T-cell (primary cell): ENCODE data around the gene LCN6. TPM values are rescaled to one million over a fixed set of nuclear protein-coding genes. Genes with fewer than 3 reads are reported as not detected.

Experiments used
- ATAC-seq, 4 experiments: fragments of 200-7000 bp in 3 of 4; fragments of 150-1000 bp in 1 of 4; cut with Tn5 transposase; replicated peaks in 1 of 4; 1 replicate in 3 of 4; 2 replicates in 1 of 4; pipeline ENCODE4 v1.10.0; 2021; ENCODE audit warnings: moderate library complexity in 3 of 4, mild to moderate bottlenecking in 2 of 4, moderate number of reproducible peaks in 1 of 4
- CTCF ChIA-PET, 2 donors: fragments of 300-600 bp; sonication (Branson Sonifier 250); formaldehyde crosslinking; loops; one replicate each; lab custom pipeline; 2022; ENCODE audit warnings: antibody characterized with exemption in 2 of 2; lab: Charles Lee
- POLR2A ChIA-PET, 2 donors: fragments of 300-600 bp; sonication (Branson Sonifier 250); formaldehyde crosslinking; loops; one replicate each; lab custom pipeline; 2022; ENCODE audit warnings: antibody characterized with exemption in 2 of 2; lab: Charles Lee
- DNase-seq, 35 experiments: peaks; one replicate each; pipeline versions ENCODE4 v3.0.0 to v3.0.0-alpha.2; 2013 to 2023
- H3K27ac ChIP-seq: one replicate; pipeline ENCODE4 v1.5.1; 2013; ENCODE audit warnings: low read length
- H3K27me3 ChIP-seq, 2 experiments: replicated peaks in 1 of 2; 1 replicate in 1 of 2; 2 replicates in 1 of 2; pipeline versions ENCODE4 v1.6.1 to v1.7.0; 2013; ENCODE audit warnings: low read length in 1 of 2, mixed read lengths in 1 of 2; ENCODE audit not compliant: control insufficient read depth in 2 of 2, insufficient read depth in 2 of 2; ENCODE audit errors: extremely low read depth in 1 of 2
- H3K36me3 ChIP-seq, 2 donors: 1 replicate in 1 of 2; 2 replicates in 1 of 2; pipeline versions ENCODE4 v1.6.1 to v1.7.0; 2013; ENCODE audit warnings: low read length in 1 of 2; ENCODE audit not compliant: control insufficient read depth in 2 of 2, insufficient read depth in 1 of 2; ENCODE audit errors: extremely low read depth in 1 of 2
- H3K4me1 ChIP-seq, 2 experiments: 1 replicate in 1 of 2; 2 replicates in 1 of 2; pipeline versions ENCODE4 v1.6.1 to v1.7.0; 2013; ENCODE audit warnings: low read length in 2 of 2, mixed read lengths in 1 of 2; ENCODE audit not compliant: insufficient read depth in 2 of 2, control insufficient read depth in 1 of 2; ENCODE audit errors: extremely low read depth in 1 of 2
- H3K4me3 ChIP-seq, 2 donors: 1 replicate in 1 of 2; 2 replicates in 1 of 2; pipeline versions ENCODE4 v1.5.1 to v1.7.0; 2013; ENCODE audit warnings: mild to moderate bottlenecking in 2 of 2, low read length in 1 of 2, moderate library complexity in 1 of 2; ENCODE audit not compliant: control insufficient read depth in 1 of 2; ENCODE audit errors: extremely low read depth in 1 of 2
- H3K9me3 ChIP-seq: 2 replicates; pipeline ENCODE4 v1.7.0; 2013
- H3K27ac Mint-ChIP-seq, 2 donors: one replicate each; pipeline ENCODE4 v1.8.0; 2020 to 2021; ENCODE audit warnings: mild to moderate bottlenecking in 2 of 2, mixed read lengths in 2 of 2
- H3K27me3 Mint-ChIP-seq, 2 donors: one replicate each; pipeline ENCODE4 v1.8.0; 2021 to 2022; ENCODE audit warnings: mixed read lengths in 2 of 2
- H3K36me3 Mint-ChIP-seq: one replicate; pipeline ENCODE4 v1.8.0; 2021; ENCODE audit warnings: mixed read lengths
- H3K4me1 Mint-ChIP-seq, 3 donors: one replicate each; pipeline ENCODE4 v1.8.0; 2020 to 2022; ENCODE audit warnings: mixed read lengths in 3 of 3, mild to moderate bottlenecking in 1 of 3
- H3K4me3 Mint-ChIP-seq, 3 donors: one replicate each; pipeline ENCODE4 v1.8.0; 2020 to 2022; ENCODE audit warnings: mild to moderate bottlenecking in 3 of 3, mixed read lengths in 3 of 3, moderate library complexity in 3 of 3
- H3K9me3 Mint-ChIP-seq, 3 donors: one replicate each; pipeline ENCODE4 v1.8.0; 2020 to 2022; ENCODE audit warnings: mixed read lengths in 3 of 3
- WGBS: methylation state at CpG from one replicate; pipeline ENCODE4 v1.1.5; 2013; ENCODE audit warnings: missing lambda C conversion rate; ENCODE audit not compliant: insufficient coverage; 5-methylcytosine and 5-hydroxymethylcytosine counted together
- total RNA-seq, 35 experiments: library from RNA in 6 of 35; stranded (reverse) in 6 of 35; fragments of 120-200 nt in 1 of 35; gene quantifications; one replicate each; pipeline versions ENCODE4 v1.2.1 to v1.2.4 and lab custom pipeline; 2013 to 2026

LCN6 gene
- total RNA-seq, 5 donors from 2014 or later (not counting 1 experiment from before 2014, with no cell fraction given), result not detected

DNA sequence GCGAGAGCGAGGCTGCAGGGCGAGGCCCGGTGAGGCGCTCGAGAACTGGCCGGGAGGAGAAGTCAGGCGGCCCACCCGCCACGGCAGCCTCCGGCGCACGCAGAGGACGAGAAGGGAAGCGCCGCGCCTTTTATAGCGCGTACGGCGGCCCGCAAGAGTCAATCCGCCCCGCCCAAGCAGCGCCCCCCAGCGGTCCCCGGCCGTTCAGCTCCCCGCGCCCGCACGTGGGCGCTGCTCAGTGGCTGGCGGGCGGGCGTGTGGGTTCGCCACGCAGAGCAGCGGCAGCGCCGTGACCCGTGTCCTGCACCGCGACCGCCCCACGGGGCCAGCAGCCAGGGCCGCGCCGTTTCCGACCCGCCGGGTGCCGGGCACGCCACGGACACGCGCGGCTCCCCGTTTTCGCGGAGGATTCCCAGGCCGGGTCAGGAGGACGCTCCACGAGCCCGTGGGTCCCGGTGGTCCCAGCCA lies 20.2 kb downstream of the LCN6 start:
- Histone ChIP-seq H3K4me3 (peak overlapping the region; percentile 85 to 86), H3K27me3 (peaks cover 0 to 2% of the 10 kb centered on the region in 2 experiments), H3K9me3 (no peaks in the 10 kb centered on the region), H3K36me3 (peaks cover 25 to 34% of the 10 kb centered on the region in 2 donors), H3K27ac (no peak overlapping the region), H3K4me1 (peaks cover 11 to 37% of the 10 kb centered on the region in 2 experiments)
- ATAC-seq (peak; percentile 76 to 86 (median 81)), DNase-seq (peak; percentile 76 to 95 (median 90))
- Mint-ChIP-seq H3K9me3 (no peaks in the 10 kb centered on the region), H3K27me3 (no peaks in the 10 kb centered on the region), H3K27ac (no peak overlapping the region), H3K4me1 (peaks cover 24 to 33% (median 27%) of the 10 kb centered on the region in 3 donors), H3K4me3 (peak overlapping the region; percentile 92 to 95 (median 92)), H3K36me3 (peaks cover 28% of the 10 kb centered on the region)
- ChIA-PET CTCF (interaction anchor here in 1 of 2 donors (0.5 to 1.2 kb wide), 5 partner anchors 37 to 568 kb away, joined by 3 to 8 read pairs (median 3); no protein-coding TSS in a partner anchor), POLR2A (interaction anchor here in 1 of 2 donors (0.6 to 0.7 kb wide), 2 partner anchors 189 to 243 kb away, joined by 3 read pairs; no protein-coding TSS in a partner anchor)
- 0% methylated on average over 66 of the region's 66 CpGs for WGBS

GRCh38 chr9:136726631-136727191 lies 21.6 kb downstream of the LCN6 start:
- 1% methylated on average over 10 of the region's 18 CpGs for WGBS

GRCh38 chr9:136726118-136726517 lies 22.2 kb downstream of the LCN6 start:
- peak overlapping the region in 1 of 2 donors; percentile 85 for H3K4me3 ChIP-seq
- 67% methylated on average over 16 of the region's 16 CpGs for WGBS

More at GRCh38 chr9:136726631-136727191, 21.6 kb downstream of the LCN6 start:
- ATAC-seq (peak in 1 of 4 experiments; percentile 23), DNase-seq (peak in 31 of 35 experiments; percentile 13 to 69 (median 42))
- Histone ChIP-seq H3K27ac (peak overlapping the region; percentile 14), H3K9me3 (no peaks in the 10 kb centered on the region), H3K27me3 (peaks cover 0 to 2% of the 10 kb centered on the region in 2 experiments), H3K4me1 (peaks cover 11 to 37% of the 10 kb centered on the region in 2 experiments), H3K36me3 (peaks cover 32 to 47% of the 10 kb centered on the region in 2 donors), H3K4me3 (peak overlapping the region; percentile 85 to 86)
- peaks cover 28% of the 10 kb centered on the region for H3K36me3 Mint-ChIP-seq
- CTCF ChIA-PET, result interaction anchor here (0.6 to 1.6 kb wide), 10 partner anchors 13 to 497 kb away, joined by 3 to 8 read pairs (median 4); no protein-coding TSS in a partner anchor
- H3K27me3 Mint-ChIP-seq, result no peaks in the 10 kb centered on the region
- peak overlapping the region; percentile 79 to 93 for H3K27ac Mint-ChIP-seq
- POLR2A ChIA-PET, result interaction anchor here in 1 of 2 donors (0.5 to 0.6 kb wide), 4 partner anchors 10 to 514 kb away, joined by 3 to 9 read pairs (median 5); no protein-coding TSS in a partner anchor
- H3K4me1 Mint-ChIP-seq, result peaks cover 24 to 33% (median 27%) of the 10 kb centered on the region in 3 donors
- H3K9me3 Mint-ChIP-seq, result no peaks in the 10 kb centered on the region
- H3K4me3 Mint-ChIP-seq, result peak overlapping the region; percentile 92 to 95 (median 92)

DNA sequence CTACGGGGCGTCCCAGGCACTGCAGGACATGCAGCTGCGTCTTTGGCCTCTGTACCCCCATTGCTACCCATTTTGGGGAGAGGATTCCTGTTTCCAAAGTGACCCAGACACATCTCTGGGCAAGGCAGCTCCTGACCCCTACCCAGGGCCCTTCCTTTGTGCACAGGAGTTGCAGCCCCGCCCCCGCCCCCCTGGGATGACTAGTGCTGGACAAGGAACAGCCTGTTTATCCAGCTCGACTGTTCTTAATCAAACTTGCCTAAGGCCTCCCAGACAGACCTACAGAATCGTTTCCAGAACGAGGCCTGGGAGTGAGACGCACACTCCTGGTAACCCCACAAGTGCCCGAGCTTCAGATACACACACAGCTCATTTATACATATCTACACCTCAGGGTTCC lies 22.7 kb downstream of the LCN6 start:
- POLR2A ChIA-PET, result no interaction called here
- DNase-seq, result no peak
- H3K9me3 ChIP-seq, result no peaks in the 10 kb centered on the region

More at GRCh38 chr9:136726118-136726517, 22.2 kb downstream of the LCN6 start:
- H3K9me3 ChIP-seq, result no peaks in the 10 kb centered on the region
- Mint-ChIP-seq H3K9me3 (no peaks in the 10 kb centered on the region), H3K27me3 (no peaks in the 10 kb centered on the region), H3K36me3 (peaks cover 31% of the 10 kb centered on the region), H3K4me1 (peaks cover 24 to 35% (median 27%) of the 10 kb centered on the region in 3 donors), H3K27ac (peak overlapping the region; percentile 79 to 93), H3K4me3 (peak overlapping the region; percentile 92 to 95 (median 92))
- ChIA-PET POLR2A (no interaction called here), CTCF (interaction anchor here in 1 of 2 donors (0.6 to 1.6 kb wide), 2 partner anchors 25 to 497 kb away, joined by 5 to 7 read pairs; no protein-coding TSS in a partner anchor)
- H3K27me3 ChIP-seq, result peaks cover 0 to 2% of the 10 kb centered on the region in 2 experiments
- H3K27ac ChIP-seq, result peak overlapping the region; percentile 14
- H3K4me1 ChIP-seq, result peaks cover 11 to 37% of the 10 kb centered on the region in 2 experiments
- ATAC-seq (no peak), DNase-seq (no peak)
- H3K36me3 ChIP-seq, result peaks cover 32 to 50% of the 10 kb centered on the region in 2 donors

GRCh38 chr9:136724772-136725171 lies 23.6 kb downstream of the LCN6 start:
- POLR2A ChIA-PET, result no interaction called here

More for the DNA sequence above, 22.7 kb downstream of the LCN6 start:
- Histone ChIP-seq H3K27me3 (peaks cover 0 to 2% of the 10 kb centered on the region in 2 experiments), H3K27ac (no peak overlapping the region), H3K4me1 (peaks cover 11 to 37% of the 10 kb centered on the region in 2 experiments), H3K4me3 (no peak overlapping the region), H3K36me3 (peaks cover 32 to 50% of the 10 kb centered on the region in 2 donors)
- no peak for ATAC-seq
- Mint-ChIP-seq H3K36me3 (peaks cover 32% of the 10 kb centered on the region), H3K27ac (no peak overlapping the region), H3K4me1 (peaks cover 24 to 36% (median 27%) of the 10 kb centered on the region in 3 donors), H3K27me3 (no peaks in the 10 kb centered on the region), H3K4me3 (peak overlapping the region in 2 of 3 donors; percentile 92 to 95), H3K9me3 (no peaks in the 10 kb centered on the region)
- CTCF ChIA-PET, result no interaction called here
- WGBS, result 79% methylated on average over 9 of the region's 10 CpGs

GRCh38 chr9:136723989-136724388 lies 24.3 kb downstream of the LCN6 start:
- H3K36me3 Mint-ChIP-seq, result peaks cover 32% of the 10 kb centered on the region
- CTCF ChIA-PET, result no interaction called here
- Histone ChIP-seq H3K4me3 (no peak overlapping the region), H3K27ac (no peak overlapping the region), H3K4me1 (peaks cover 11 to 41% of the 10 kb centered on the region in 2 experiments), H3K9me3 (no peaks in the 10 kb centered on the region), H3K27me3 (peaks cover 0 to 2% of the 10 kb centered on the region in 2 experiments), H3K36me3 (peaks cover 32 to 50% of the 10 kb centered on the region in 2 donors)
- POLR2A ChIA-PET, result no interaction called here
- no peaks in the 10 kb centered on the region for H3K9me3 Mint-ChIP-seq
- H3K4me3 Mint-ChIP-seq, result peak overlapping the region in 1 of 3 donors; percentile 37
- 95% methylated on average over 7 of the region's 8 CpGs for WGBS
- H3K27me3 Mint-ChIP-seq, result no peaks in the 10 kb centered on the region
- H3K4me1 Mint-ChIP-seq, result peaks cover 24 to 38% (median 27%) of the 10 kb centered on the region in 3 donors
- no peak for DNase-seq
- H3K27ac Mint-ChIP-seq, result peak overlapping the region in 1 of 2 donors; percentile 36
- ATAC-seq, result no peak

More at GRCh38 chr9:136724772-136725171, 23.6 kb downstream of the LCN6 start:
- CTCF ChIA-PET, result no interaction called here
- H3K27ac Mint-ChIP-seq, result no peak overlapping the region
- Histone ChIP-seq H3K27me3 (peaks cover 0 to 2% of the 10 kb centered on the region in 2 experiments), H3K36me3 (peaks cover 32 to 50% of the 10 kb centered on the region in 2 donors), H3K4me3 (no peak overlapping the region), H3K9me3 (no peaks in the 10 kb centered on the region), H3K27ac (no peak overlapping the region), H3K4me1 (peaks cover 11 to 37% of the 10 kb centered on the region in 2 experiments)
- no peaks in the 10 kb centered on the region for H3K9me3 Mint-ChIP-seq
- peaks cover 24 to 38% (median 27%) of the 10 kb centered on the region in 3 donors for H3K4me1 Mint-ChIP-seq
- 93% methylated on average over 3 of the region's 7 CpGs for WGBS
- H3K36me3 Mint-ChIP-seq, result peaks cover 32% of the 10 kb centered on the region
- H3K27me3 Mint-ChIP-seq, result no peaks in the 10 kb centered on the region
- H3K4me3 Mint-ChIP-seq, result peak overlapping the region in 1 of 3 donors; percentile 37
- DNase-seq (no peak), ATAC-seq (no peak)
